Liver (tissue), 9 donors: Measurements from ENCODE around the gene MKNK2. TPM values are rescaled to one million over a fixed set of nuclear protein-coding genes. Genes with fewer than 3 reads are reported as not detected.

Experiments
- DNase-seq: peaks from one replicate; pipeline ENCODE4 v3.0.0-alpha.2; 2017; ENCODE audit warnings: low spot score
- H3K27ac ChIP-seq, 2 donors: one replicate each; pipeline ENCODE4 v1.7.0; 2013; ENCODE audit warnings: inconsistent platforms in 2 of 2, low read length in 2 of 2, control low read depth in 1 of 2, low read depth in 1 of 2, mild to moderate bottlenecking in 1 of 2
- H3K27me3 ChIP-seq, 4 donors: one replicate each; pipeline versions ENCODE4 v1.6.1 to v1.7.0; 2013; ENCODE audit warnings: low read length in 3 of 4, inconsistent platforms in 1 of 4, mild to moderate bottlenecking in 1 of 4, moderate library complexity in 1 of 4; ENCODE audit not compliant: control insufficient read depth in 4 of 4, insufficient read depth in 4 of 4
- H3K36me3 ChIP-seq, 4 donors: one replicate each; pipeline versions ENCODE4 v1.6.1 to v1.7.0; 2013; ENCODE audit warnings: low read length in 3 of 4, mild to moderate bottlenecking in 3 of 4, low read depth in 1 of 4, moderate library complexity in 1 of 4; ENCODE audit not compliant: control insufficient read depth in 4 of 4, insufficient read depth in 3 of 4
- H3K4me1 ChIP-seq, 4 donors: one replicate each; pipeline versions ENCODE4 v1.6.1 to v1.7.0; 2013; ENCODE audit warnings: low read length in 3 of 4, mild to moderate bottlenecking in 3 of 4, moderate library complexity in 1 of 4; ENCODE audit not compliant: control insufficient read depth in 4 of 4, insufficient read depth in 4 of 4
- H3K4me3 ChIP-seq, 3 donors: one replicate each; pipeline versions ENCODE4 v1.6.1 to v1.7.0; 2013; ENCODE audit warnings: low read length in 3 of 3, control low read depth in 1 of 3, low read depth in 1 of 3, mild to moderate bottlenecking in 1 of 3
- H3K9ac ChIP-seq, 2 donors: one replicate each; pipeline ENCODE4 v1.7.0; 2013; ENCODE audit warnings: low read length in 2 of 2, mild to moderate bottlenecking in 2 of 2, moderate library complexity in 2 of 2, control low read depth in 1 of 2, low read depth in 1 of 2
- H3K9me3 ChIP-seq, 4 donors: one replicate each; pipeline versions ENCODE4 v1.6.1 to v1.7.0; 2013; ENCODE audit warnings: low read length in 3 of 4; ENCODE audit not compliant: control insufficient read depth in 4 of 4
- ATF3 ChIP-seq: IDR thresholded peaks from 2 replicates; pipeline ENCODE4 v1.6.1; 2016; ENCODE audit warnings: antibody characterized with exemption
- FOXA1 ChIP-seq: IDR thresholded peaks from 2 replicates; pipeline ENCODE4 v1.6.1; 2016; ENCODE audit warnings: antibody characterized with exemption
- FOXA2 ChIP-seq: IDR thresholded peaks from 2 replicates; pipeline ENCODE4 v1.6.1; 2016; ENCODE audit warnings: antibody characterized with exemption
- GABPA ChIP-seq, 2 donors: IDR thresholded peaks in 1 of 2; conservative IDR thresholded peaks in 1 of 2; 2 replicates each; pipeline ENCODE4 v1.6.1; 2016; ENCODE audit warnings: antibody characterized with exemption in 2 of 2, mild to moderate bottlenecking in 1 of 2, moderate library complexity in 1 of 2
- HNF4A ChIP-seq, 2 donors: conservative IDR thresholded peaks; 2 replicates each; pipeline ENCODE4 v1.6.1; 2016; ENCODE audit warnings: antibody characterized with exemption in 2 of 2, mild to moderate bottlenecking in 2 of 2
- HNF4G ChIP-seq: IDR thresholded peaks from 2 replicates; pipeline ENCODE4 v1.6.1; 2016; ENCODE audit warnings: antibody characterized with exemption
- JUND ChIP-seq, 2 donors: IDR thresholded peaks; 2 replicates each; pipeline ENCODE4 v1.6.1; 2016; ENCODE audit warnings: antibody characterized with exemption in 2 of 2
- NR2F2 ChIP-seq: IDR thresholded peaks from 2 replicates; pipeline ENCODE4 v1.6.1; 2016; ENCODE audit warnings: antibody characterized with exemption
- RAD21 ChIP-seq, 2 donors: IDR thresholded peaks; 2 replicates each; pipeline ENCODE4 v1.6.1; 2016; ENCODE audit warnings: antibody characterized with exemption in 2 of 2, mild to moderate bottlenecking in 2 of 2
- RXRA ChIP-seq, 2 donors: IDR thresholded peaks; 2 replicates each; pipeline ENCODE4 v1.6.1; 2017 to 2018; ENCODE audit warnings: antibody characterized with exemption in 2 of 2, mild to moderate bottlenecking in 1 of 2
- SP1 ChIP-seq: IDR thresholded peaks from 2 replicates; pipeline ENCODE4 v1.6.1; 2018; ENCODE audit warnings: antibody characterized with exemption, mild to moderate bottlenecking
- TAF1 ChIP-seq: conservative IDR thresholded peaks from 2 replicates; pipeline ENCODE4 v1.6.1; 2016; ENCODE audit warnings: antibody characterized with exemption, mild to moderate bottlenecking
- YY1 ChIP-seq: IDR thresholded peaks from 2 replicates; pipeline ENCODE4 v1.6.1; 2016; ENCODE audit warnings: antibody characterized with exemption, mild to moderate bottlenecking
- ZBTB33 ChIP-seq: IDR thresholded peaks from 2 replicates; pipeline ENCODE4 v1.6.1; 2016; ENCODE audit warnings: antibody characterized with exemption
- WGBS: extraction: QIAGEN DNeasy Blood & Tissue Kit; methylation state at CpG from one replicate; pipeline ENCODE4 v1.1.7; 2013; 5-methylcytosine and 5-hydroxymethylcytosine counted together
- polyA plus RNA-seq, 2 donors: library from polyadenylated mRNA; stranded (reverse) in 1 of 2; unstranded in 1 of 2; fragments of 200-250 nt in 1 of 2; fragments of >200 nt in 1 of 2; fragmentation: Nextera tagmentation in 1 of 2; extraction: Ambion mirVana in 1 of 2; gene quantifications; one replicate each; pipeline versions ENCODE4 v1.2.1 to v1.2.3, GENCODE V29; 2013 to 2015
- total RNA-seq, 2 donors: library from RNA; depleted of rRNA; stranded (reverse); fragments of >200 nt; gene quantifications; one replicate each; pipeline ENCODE4 v1.2.3, GENCODE V29; 2014
- donor health status: healthy.
- donor health status: healthy.
- donor health status: healthy.
- donor health status: healthy.
- donor health status: healthy.

The MKNK2 gene
- total and polyA plus RNA-seq, 4 donors, result 24.7 to 105 (median 46.4) TPM

- H3K36me3 ChIP-seq, result peaks cover 0 to 13% (median under 1%) of the 10 kb centered on the region in 4 donors
- DNase-seq, result peak; percentile 64
- peak overlapping the region; percentile 95 to 99 for H3K27ac ChIP-seq
These were observed 1.9 kb downstream of the MKNK2 start for GRCh38 chr19:2048959-2049740.

GRCh38 chr19:2048104-2048958 is 2.7 kb downstream of the MKNK2 start:
- Histone ChIP-seq H3K27me3 (no peaks in the 10 kb centered on the region), H3K4me1 (peaks cover 39 to 77% (median 74%) of the 10 kb centered on the region in 4 donors), H3K4me3 (peak overlapping the region in 2 of 3 donors; percentile 81 to 91), H3K9ac (peak overlapping the region in 1 of 2 donors; percentile 99), H3K36me3 (peaks cover 0 to 13% (median 2%) of the 10 kb centered on the region in 4 donors), H3K27ac (peak overlapping the region; percentile 95 to 99), H3K9me3 (no peaks in the 10 kb centered on the region)
- WGBS, result 64% methylated on average over 17 of the region's 17 CpGs
- DNase-seq, result peak; percentile 80
- TF ChIP-seq TAF1 (no peak), RXRA (IDR thresholded peaks at IDR 0.05) (peak; percentile 55 to 58), ATF3 (no peak), FOXA2 (no peak), HNF4A (conservative IDR thresholded peaks at IDR 0.05) (peak; percentile 13 to 55), NR2F2 (peak; percentile 53), HNF4G (no peak), YY1 (no peak), RAD21 (IDR thresholded peaks at IDR 0.05) (no peak), SP1 (no peak)

More at GRCh38 chr19:2048959-2049740, 1.9 kb downstream of the MKNK2 start:
- WGBS, result 22% methylated on average over 27 of the region's 27 CpGs
- peaks cover 40 to 76% (median 68%) of the 10 kb centered on the region in 4 donors for H3K4me1 ChIP-seq
- TF ChIP-seq FOXA1 (no peak), ZBTB33 (no peak), SP1 (peak; percentile 18)
- peak overlapping the region; percentile 37 to 99 for H3K9ac ChIP-seq
- peak overlapping the region; percentile 81 to 91 (median 84) for H3K4me3 ChIP-seq
- H3K27me3 ChIP-seq, result no peaks in the 10 kb centered on the region
- H3K9me3 ChIP-seq, result no peaks in the 10 kb centered on the region

GRCh38 chr19:2047449-2048103 is 3.5 kb downstream of the MKNK2 start:
- Histone ChIP-seq H3K27ac (peak overlapping the region; percentile 95 to 99), H3K9ac (no peak overlapping the region), H3K36me3 (peaks cover 0 to 13% (median 3%) of the 10 kb centered on the region in 4 donors), H3K4me3 (no peak overlapping the region), H3K4me1 (peaks cover 44 to 83% (median 80%) of the 10 kb centered on the region in 4 donors), H3K27me3 (no peaks in the 10 kb centered on the region), H3K9me3 (no peaks in the 10 kb centered on the region)
- DNase-seq, result no peak
- 57% methylated on average over 22 of the region's 22 CpGs for WGBS
- TF ChIP-seq GABPA (IDR thresholded peaks at IDR 0.05 in 1 of 2, conservative IDR thresholded peaks at IDR 0.05 in 1 of 2) (no peak), RXRA (IDR thresholded peaks at IDR 0.05) (peak; percentile 72 to 77), JUND (IDR thresholded peaks at IDR 0.05) (peak; percentile 72 to 86), HNF4G (no peak), ATF3 (peak; percentile 20), FOXA1 (no peak), HNF4A (conservative IDR thresholded peaks at IDR 0.05) (peak; percentile 33 to 43), NR2F2 (peak; percentile 63), ZBTB33 (no peak)
